GM18868 (cell line): Measurements from ENCODE around the gene EDN1.

Experiments
- ATAC-seq: cut with Tn5 transposase; IDR thresholded peaks from one replicate; pipeline ENCODE4 v1.9.1; 2021; ENCODE audit warnings: mild to moderate bottlenecking, moderate library complexity; ENCODE audit not compliant: unreplicated experiment

The EDN1 gene

GRCh38 chr6:12344296-12344695, 54.1 kb downstream of the EDN1 start:
- ATAC-seq: no peak

GRCh38 chr6:12344961-12345693, 55.0 kb downstream of the EDN1 start:
- no peak for ATAC-seq

- ATAC-seq: no peak
These were observed 55.5 kb downstream of the EDN1 start for GRCh38 chr6:12345694-12346058.
